Endothelial cell of umbilical vein (primary cell): ENCODE measurements around the gene GRM2. TPM values are rescaled to one million over a fixed set of nuclear protein-coding genes. Genes with fewer than 3 reads are reported as not detected.

ENCODE experiments used
- BruUV-seq: library from RNA; stranded (reverse); fragments of 400-500 nt; replicated peaks from 2 replicates; lab custom pipeline; 2021; lab: Mats Ljungman, UMichigan
- CTCF ChIA-PET: fragments of 300-600, 350-600 bp; sonication (Branson Sonifier 250); formaldehyde crosslinking; loops from one replicate; lab custom pipeline; 2021; ENCODE audit warnings: antibody characterized with exemption, inconsistent platforms; lab: Charles Lee
- POLR2A ChIA-PET: fragments of 300-600, 350-600 bp; sonication (Branson Sonifier 250); formaldehyde crosslinking; loops from one replicate; lab custom pipeline; 2021; ENCODE audit warnings: antibody characterized with exemption, inconsistent platforms; lab: Charles Lee
- DNase-seq: peaks from one replicate; pipeline ENCODE4 v3.0.0-alpha.2; 2011; ENCODE audit warnings: low read depth, low spot score
- FAIRE-seq: peaks from 2 replicates; lab custom pipeline; 2011; peaks lifted over from hg19 to GRCh38; lab: Jason Lieb, UNC
- H2AFZ ChIP-seq: 2 replicates; pipeline ENCODE4 v1.6.0; 2012; ENCODE audit warnings: low read depth, low read length, control low read depth, inconsistent platforms
- H3K27ac ChIP-seq: 2 replicates; pipeline ENCODE4 v1.5.1; 2011; ENCODE audit warnings: low read depth, mild to moderate bottlenecking, control low read depth, low read length, moderate library complexity; ENCODE audit not compliant: insufficient read depth
- H3K27me3 ChIP-seq, 2 experiments: 2 replicates each; pipeline versions ENCODE4 v1.6.0 to v1.6.1; 2011; ENCODE audit warnings: low read length in 2 of 2, mixed read lengths in 1 of 2; ENCODE audit not compliant: control insufficient read depth in 2 of 2, insufficient read depth in 2 of 2
- H3K36me3 ChIP-seq, 2 experiments: 2 replicates in 1 of 2; 3 replicates in 1 of 2; pipeline ENCODE4 v1.5.1; 2011; ENCODE audit warnings: low read length in 2 of 2, mild to moderate bottlenecking in 1 of 2, moderate library complexity in 1 of 2; ENCODE audit not compliant: control insufficient read depth in 2 of 2, insufficient read depth in 2 of 2; ENCODE audit errors: extremely low read depth in 1 of 2
- H3K4me1 ChIP-seq: 3 replicates; pipeline ENCODE4 v1.5.1; 2011; ENCODE audit warnings: mild to moderate bottlenecking, low read length; ENCODE audit not compliant: control insufficient read depth, insufficient read depth; ENCODE audit errors: extremely low read depth
- H3K4me2 ChIP-seq: 2 replicates; pipeline ENCODE4 v1.6.1; 2011; ENCODE audit warnings: low read length, control low read depth, mixed read lengths; ENCODE audit not compliant: insufficient read depth
- H3K4me3 ChIP-seq, 3 experiments: fragments of 200-600 bp in 1 of 3; sonication (generic), shearing (Covaris generic) in 1 of 3; replicated peaks in 1 of 3; 2 replicates each; pipeline ENCODE4 v1.5.1; 2011 to 2016; ENCODE audit warnings: control low read depth in 3 of 3, low read length in 3 of 3, mild to moderate bottlenecking in 2 of 3, inconsistent platforms in 1 of 3, low read depth in 1 of 3, moderate library complexity in 1 of 3; ENCODE audit not compliant: insufficient read depth in 1 of 3
- H3K79me2 ChIP-seq: 2 replicates; pipeline ENCODE4 v1.6.0; 2012; ENCODE audit warnings: low read length, inconsistent platforms; ENCODE audit not compliant: control insufficient read depth, insufficient read depth
- H3K9ac ChIP-seq: replicated peaks from 2 replicates; pipeline ENCODE3; 2011; ENCODE audit warnings: low read length, control low read depth; ENCODE audit not compliant: insufficient read depth; ENCODE audit errors: extremely low read depth
- H3K9me1 ChIP-seq: replicated peaks from 3 replicates; pipeline ENCODE4 v1.6.0; 2011; ENCODE audit warnings: mild to moderate bottlenecking, low read length; ENCODE audit not compliant: control insufficient read depth, insufficient read depth; ENCODE audit errors: extremely low read depth
- H3K9me3 ChIP-seq: replicated peaks from 2 replicates; pipeline ENCODE4 v1.5.1; 2012; ENCODE audit warnings: low read length, inconsistent platforms; ENCODE audit not compliant: control insufficient read depth, insufficient read depth
- H4K20me1 ChIP-seq: replicated peaks from 2 replicates; pipeline ENCODE3; 2011; ENCODE audit warnings: mild to moderate bottlenecking, low read length; ENCODE audit not compliant: control insufficient read depth, insufficient read depth; ENCODE audit errors: extremely low read depth
- EZH2 ChIP-seq: IDR thresholded peaks from 2 replicates; pipeline ENCODE4 v1.6.1; 2012; ENCODE audit warnings: borderline replicate concordance, low read depth, mild to moderate bottlenecking, moderate library complexity, low read length, inconsistent platforms; ENCODE audit not compliant: severe bottlenecking
- FOS ChIP-seq: IDR thresholded peaks from 2 replicates; pipeline ENCODE4 v1.6.1; 2011; ENCODE audit warnings: mild to moderate bottlenecking, low read length, moderate library complexity, borderline replicate concordance; ENCODE audit not compliant: insufficient read depth
- GATA2 ChIP-seq: IDR thresholded peaks from 2 replicates; pipeline ENCODE4 v1.7.0; 2011; ENCODE audit warnings: low read depth, mild to moderate bottlenecking, moderate library complexity, mixed read lengths, low read length; ENCODE audit not compliant: insufficient read length, insufficient read depth
- JUN ChIP-seq: IDR thresholded peaks from 2 replicates; pipeline ENCODE4 v1.6.1; 2011; ENCODE audit warnings: borderline replicate concordance, low read depth; ENCODE audit not compliant: insufficient read length, insufficient read depth
- MYC ChIP-seq: IDR thresholded peaks from one replicate; pipeline ENCODE4 v1.6.1; 2011; ENCODE audit warnings: mild to moderate bottlenecking, low read depth, low read length
- POLR2A ChIP-seq: IDR thresholded peaks from 2 replicates; pipeline ENCODE4 v1.6.1; 2012; ENCODE audit warnings: low read depth, mild to moderate bottlenecking, control low read depth, low read length
- POLR2AphosphoS5 ChIP-seq: IDR thresholded peaks from 2 replicates; pipeline ENCODE4 v1.6.1; 2012; ENCODE audit warnings: low read depth, mild to moderate bottlenecking, control low read depth, low read length, moderate library complexity; ENCODE audit not compliant: insufficient read depth
- dilution Hi-C: fragments of 300-500 bp; cut with MboI; formaldehyde crosslinking; loops from one replicate; pipeline ENCODE4 v1.15.0; 2019; ENCODE audit warnings: low sequenced_read_pairs; ENCODE audit not compliant: extremely low pct_ligation_motif_present
- intact Hi-C: fragments of 100-400 bp; cut with micrococcal nuclease; formaldehyde crosslinking; loops from one replicate; pipeline ENCODE4 v1.10.0; 2022
- polyA plus RNA-seq, 4 experiments: library from polyadenylated mRNA; depleted of rRNA in 3 of 4; stranded (reverse) in 3 of 4; unstranded in 1 of 4; fragments of >200 nt; gene quantifications; 2 replicates each; pipeline versions ENCODE4 v1.2.1 to v1.2.3, GENCODE V29; 2011 to 2012; ENCODE audit warnings: missing spikeins in 1 of 4
- total RNA-seq: library from RNA; stranded (reverse); gene quantifications from 2 replicates; pipeline ENCODE4 v1.2.3, GENCODE V29; 2021
- TF ChIP-seq, protein P1 (sequence below), 2 donors: IDR thresholded peaks; 1 replicate in 1 of 2; 2 replicates in 1 of 2; pipeline ENCODE4 v1.5.1; 2011; ENCODE audit warnings: low read length in 2 of 2, mild to moderate bottlenecking in 2 of 2, moderate library complexity in 2 of 2, control low read depth in 1 of 2, inconsistent platforms in 1 of 2, low read depth in 1 of 2; ENCODE audit not compliant: insufficient read depth in 1 of 2; ENCODE audit errors: extremely low read depth in 1 of 2
- TF ChIP-seq, protein P2 (sequence below): IDR thresholded peaks from 2 replicates; pipeline ENCODE4 v1.6.1; 2011; ENCODE audit not compliant: insufficient read depth, insufficient read length

Gene GRM2
- total and polyA plus RNA-seq, 2 donors (not counting 3 experiments of a cell fraction or from before 2014, with no cell fraction given), result 0.10 to 0.51 TPM

DNA sequence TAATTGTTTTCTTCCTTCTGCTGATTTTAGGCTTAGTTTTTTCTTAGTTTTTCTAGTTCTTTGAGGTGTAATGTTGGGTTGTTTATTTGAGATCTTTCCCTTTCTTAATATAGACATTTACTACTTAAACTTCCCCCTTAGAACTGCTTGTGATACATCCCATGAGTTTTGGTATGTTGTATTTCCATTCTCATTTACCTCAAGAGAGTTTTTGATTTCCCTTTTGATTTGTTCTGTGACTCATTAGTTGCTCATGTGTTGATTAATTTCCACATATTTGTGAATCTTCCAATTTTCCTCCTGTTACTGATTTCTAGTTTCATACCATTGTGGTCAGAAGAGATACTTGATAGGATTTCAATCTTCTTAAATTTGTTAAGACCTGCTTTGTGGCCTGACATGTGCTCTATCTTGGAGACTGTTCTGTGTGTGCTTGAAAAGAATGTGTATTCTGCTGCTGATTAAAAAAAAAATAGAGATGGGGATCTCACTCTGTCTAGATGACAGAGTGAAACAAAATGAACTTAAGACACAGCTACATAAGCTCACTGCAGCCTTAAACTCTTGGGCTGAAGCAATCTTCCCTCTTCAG is 22.3 kb downstream of the GRM2 start:
- TF ChIP-seq FOS (no peak), JUN (no peak), POLR2A (no peak), GATA2 (no peak), MYC (no peak), POLR2AphosphoS5 (no peak), EZH2 (no peak)
- TF ChIP-seq, protein P1, sequence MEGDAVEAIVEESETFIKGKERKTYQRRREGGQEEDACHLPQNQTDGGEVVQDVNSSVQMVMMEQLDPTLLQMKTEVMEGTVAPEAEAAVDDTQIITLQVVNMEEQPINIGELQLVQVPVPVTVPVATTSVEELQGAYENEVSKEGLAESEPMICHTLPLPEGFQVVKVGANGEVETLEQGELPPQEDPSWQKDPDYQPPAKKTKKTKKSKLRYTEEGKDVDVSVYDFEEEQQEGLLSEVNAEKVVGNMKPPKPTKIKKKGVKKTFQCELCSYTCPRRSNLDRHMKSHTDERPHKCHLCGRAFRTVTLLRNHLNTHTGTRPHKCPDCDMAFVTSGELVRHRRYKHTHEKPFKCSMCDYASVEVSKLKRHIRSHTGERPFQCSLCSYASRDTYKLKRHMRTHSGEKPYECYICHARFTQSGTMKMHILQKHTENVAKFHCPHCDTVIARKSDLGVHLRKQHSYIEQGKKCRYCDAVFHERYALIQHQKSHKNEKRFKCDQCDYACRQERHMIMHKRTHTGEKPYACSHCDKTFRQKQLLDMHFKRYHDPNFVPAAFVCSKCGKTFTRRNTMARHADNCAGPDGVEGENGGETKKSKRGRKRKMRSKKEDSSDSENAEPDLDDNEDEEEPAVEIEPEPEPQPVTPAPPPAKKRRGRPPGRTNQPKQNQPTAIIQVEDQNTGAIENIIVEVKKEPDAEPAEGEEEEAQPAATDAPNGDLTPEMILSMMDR (IDR thresholded peaks at IDR 0.05; ENCODE audit: extremely low read depth in 1 of 2, insufficient read depth in 1 of 2, low read depth in 1 of 2, low read length in 2 of 2), result no peak
- TF ChIP-seq, protein P2, sequence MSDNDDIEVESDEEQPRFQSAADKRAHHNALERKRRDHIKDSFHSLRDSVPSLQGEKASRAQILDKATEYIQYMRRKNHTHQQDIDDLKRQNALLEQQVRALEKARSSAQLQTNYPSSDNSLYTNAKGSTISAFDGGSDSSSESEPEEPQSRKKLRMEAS, result no peak
- BruUV-seq, result no TSS peak
- FAIRE-seq, result no peak
- Histone ChIP-seq H3K27me3 (peaks cover 0 to 2% of the 10 kb centered on the region in 2 experiments), H2AFZ (no peak overlapping the region), H3K79me2 (no peaks in the 10 kb centered on the region), H3K9ac (no peak overlapping the region), H3K9me1 (no peaks in the 10 kb centered on the region), H3K4me1 (no peaks in the 10 kb centered on the region), H3K27ac (no peak overlapping the region), H3K4me3 (no peak overlapping the region), H3K9me3 (no peaks in the 10 kb centered on the region), H4K20me1 (no peaks in the 10 kb centered on the region), H3K36me3 (no peaks in the 10 kb centered on the region), H3K4me2 (no peak overlapping the region)
- intact Hi-C loops, result no loop called here
- dilution Hi-C loops, result no loop called here
- no peak for DNase-seq
- POLR2A ChIA-PET, result no interaction called here
- CTCF ChIA-PET, result interaction anchor here (1.9 kb wide), 1 partner anchor 10 kb away, joined by 11 read pairs; no protein-coding TSS in a partner anchor
